HG03060 (cell line): ENCODE results near the gene ELK3.

Source experiments
- ATAC-seq: cut with Tn5 transposase; IDR thresholded peaks from one replicate; pipeline ENCODE4 v1.9.1; 2021; ENCODE audit warnings: low read depth, moderate number of reproducible peaks; ENCODE audit not compliant: unreplicated experiment

ELK3 gene

GRCh38 chr12:96186607-96187301 lies 7.4 kb upstream of the ELK3 start:
- no peak for ATAC-seq

- ATAC-seq = no peak
Observed at GRCh38 chr12:96187956-96188355, 6.2 kb upstream of the ELK3 start.

- no peak for ATAC-seq
Observed at GRCh38 chr12:96189781-96190180, 4.4 kb upstream of the ELK3 start.

GRCh38 chr12:96190413-96191108 lies 3.6 kb upstream of the ELK3 start:
- ATAC-seq = no peak

- no peak for ATAC-seq
Observed at GRCh38 chr12:96192926-96193573, 1.1 kb upstream of the ELK3 start.

- no peak for ATAC-seq
Observed at GRCh38 chr12:96194576-96194889, 358 bp downstream of the ELK3 start.

GRCh38 chr12:96194971-96195844 lies 1.0 kb downstream of the ELK3 start:
- ATAC-seq = peak; percentile 84

- ATAC-seq = no peak
Observed at GRCh38 chr12:96195845-96196451, 1.8 kb downstream of the ELK3 start.

GRCh38 chr12:96196781-96197180 lies 2.6 kb downstream of the ELK3 start:
- no peak for ATAC-seq

- no peak for ATAC-seq
Observed at GRCh38 chr12:96197503-96198272, 3.5 kb downstream of the ELK3 start.

GRCh38 chr12:96198965-96199364 lies 4.8 kb downstream of the ELK3 start:
- ATAC-seq = no peak

- ATAC-seq = no peak
Observed at GRCh38 chr12:96199464-96199863, 5.3 kb downstream of the ELK3 start.

- no peak for ATAC-seq
Observed at GRCh38 chr12:96201272-96202227, 7.4 kb downstream of the ELK3 start.

- no peak for ATAC-seq
Observed at GRCh38 chr12:96204381-96204780, 10.2 kb downstream of the ELK3 start.

- no peak for ATAC-seq
Observed at GRCh38 chr12:96205908-96206307, 11.7 kb downstream of the ELK3 start.

- no peak for ATAC-seq
Observed at GRCh38 chr12:96206936-96207662, 12.9 kb downstream of the ELK3 start.

- ATAC-seq = no peak
Observed at GRCh38 chr12:96208346-96208745, 14.2 kb downstream of the ELK3 start.
